GM20431 (cell line): ENCODE measurements around the gene TRAF3.

ENCODE experiments used
- in situ Hi-C: fragments of 300-500 bp; cut with MseI, MboI; formaldehyde crosslinking; loops from one replicate; pipeline ENCODE4 v1.15.0; 2020; ENCODE audit warnings: low sequenced_read_pairs; ENCODE audit not compliant: unreplicated experiment

The TRAF3 gene

GRCh38 chr14:102776761-102777710 is at the start of gene TRAF3:
TSS of gene TRAF3 (plus strand) at chr14:102777449. CDS start at chr14:102870202, 92,753 bp downstream.
- in situ Hi-C loops, result no loop called here

GRCh38 chr14:102728501-102728900 is 48.7 kb upstream of the TRAF3 start:
- in situ Hi-C loops, result no loop called here

- in situ Hi-C loops, result no loop called here
Observed at GRCh38 chr14:102729268-102729667, 48.0 kb upstream of the TRAF3 start.

- in situ Hi-C loops, result no loop called here
Observed at GRCh38 chr14:102729825-102730224, 47.4 kb upstream of the TRAF3 start.

GRCh38 chr14:102731101-102731870 is 46.0 kb upstream of the TRAF3 start:
- in situ Hi-C loops, result no loop called here

GRCh38 chr14:102731871-102732800 is 45.1 kb upstream of the TRAF3 start:
- in situ Hi-C loops, result no loop called here

- in situ Hi-C loops, result no loop called here
Observed at GRCh38 chr14:102732924-102733323, 44.3 kb upstream of the TRAF3 start.

GRCh38 chr14:102733326-102733725 is 43.9 kb upstream of the TRAF3 start:
- in situ Hi-C loops, result no loop called here

- in situ Hi-C loops, result no loop called here
Observed at GRCh38 chr14:102734436-102734835, 42.8 kb upstream of the TRAF3 start.

- in situ Hi-C loops, result no loop called here
Observed at GRCh38 chr14:102736956-102737355, 40.3 kb upstream of the TRAF3 start.

- in situ Hi-C loops, result no loop called here
Observed at GRCh38 chr14:102737402-102738372, 39.6 kb upstream of the TRAF3 start.

- in situ Hi-C loops, result no loop called here
Observed at GRCh38 chr14:102738373-102739189, 38.7 kb upstream of the TRAF3 start.

- in situ Hi-C loops, result no loop called here
Observed at GRCh38 chr14:102739190-102739469, 38.1 kb upstream of the TRAF3 start.

GRCh38 chr14:102746634-102747438 is 30.4 kb upstream of the TRAF3 start:
- in situ Hi-C loops, result no loop called here

GRCh38 chr14:102748806-102749205 is 28.4 kb upstream of the TRAF3 start:
- in situ Hi-C loops, result no loop called here

GRCh38 chr14:102749393-102750305 is 27.6 kb upstream of the TRAF3 start:
- in situ Hi-C loops, result no loop called here
